NOMO-1 (cell line): Measurements from ENCODE around the gene WDCP.
"Not testable (repeated sequence)": the region's sequence is repeated elsewhere in the genome, so short reads cannot be mapped to it uniquely, and the experiment has no call there.

ENCODE experiments used
- DNase-seq, 2 experiments: peaks; one replicate each; lab custom pipeline; 2025; ENCODE audit not compliant: unreplicated experiment in 2 of 2; lab: John Stamatoyannopoulos, UW

WDCP gene

GRCh38 chr2:24022975-24023575, 24.1 kb downstream of the WDCP start:
- DNase-seq: no peak

DNA sequence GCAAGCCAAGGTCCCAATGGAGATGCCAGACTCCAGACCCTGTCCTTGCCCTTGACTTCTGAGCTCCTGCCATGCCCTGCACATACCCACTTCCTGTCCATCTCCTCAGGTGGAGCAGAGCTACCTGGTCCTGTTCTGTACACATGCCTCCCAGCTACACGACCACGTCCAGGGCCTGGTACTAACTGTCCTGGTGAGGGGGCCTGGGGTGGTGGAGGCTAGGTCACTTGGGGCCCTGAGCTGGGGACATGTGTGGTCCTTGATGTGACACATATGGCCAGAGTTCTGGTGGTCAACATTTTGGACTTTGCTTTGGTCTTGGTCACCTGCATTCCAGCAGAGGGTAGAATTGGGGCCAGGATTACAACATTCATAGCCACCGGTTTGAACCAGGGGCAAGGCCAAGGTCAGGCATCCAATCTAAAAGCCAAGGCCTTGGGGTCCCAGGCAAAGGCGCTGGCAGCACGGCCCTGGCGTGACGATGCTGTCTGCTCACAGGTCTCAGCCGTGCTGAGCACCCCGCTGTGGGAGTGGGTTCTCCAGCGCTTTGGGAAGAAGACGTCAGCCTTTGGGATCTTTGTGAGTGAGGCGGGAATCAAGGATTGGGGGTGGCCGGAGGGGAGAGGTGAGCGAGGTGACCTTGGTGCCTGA, 24.7 kb downstream of the WDCP start:
- no peak for DNase-seq

- DNase-seq: peak; percentile 1 to 5
These were observed 25.8 kb downstream of the WDCP start for GRCh38 chr2:24021122-24021998.

DNA sequence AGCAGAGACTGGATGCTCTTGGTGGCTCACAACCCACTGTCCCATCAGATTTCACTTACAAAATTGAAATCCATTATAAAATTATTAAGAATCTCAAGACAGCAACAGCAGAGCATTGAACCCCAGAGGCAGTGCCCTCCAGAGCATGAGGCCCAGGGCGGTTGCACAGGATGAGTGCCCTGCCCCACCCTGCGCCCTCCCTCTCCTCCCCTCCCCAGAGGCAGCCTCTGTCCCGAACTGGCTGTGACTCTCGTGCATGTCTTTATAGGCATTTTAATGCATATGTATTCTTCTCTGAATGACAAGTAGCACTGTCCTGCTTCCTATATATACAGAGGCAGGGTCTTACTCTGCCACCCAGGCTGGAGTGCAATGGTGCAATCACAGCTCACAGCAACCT, 26.9 kb downstream of the WDCP start:
- no peak for DNase-seq

DNA sequence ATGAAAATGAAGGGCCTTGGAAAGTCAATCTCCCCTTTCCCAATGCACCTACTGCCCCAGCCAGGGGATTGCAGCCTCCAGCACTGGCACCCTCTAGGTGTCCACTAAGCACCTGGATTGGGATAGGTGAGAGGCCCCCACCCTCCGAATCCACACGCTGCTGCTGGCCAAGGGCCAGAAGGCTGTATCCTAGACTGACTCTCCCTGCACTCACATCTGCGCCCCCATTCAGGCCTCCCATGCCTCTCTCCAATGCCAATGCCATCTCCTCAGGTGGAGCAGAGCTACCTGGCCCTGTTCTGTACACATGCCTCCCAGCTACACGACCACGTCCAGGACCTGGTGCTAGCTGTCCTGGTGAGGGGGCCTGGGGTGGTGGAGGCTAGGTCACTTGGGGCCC, 27.5 kb downstream of the WDCP start:
- DNase-seq: no peak

GRCh38 chr2:24018241-24018640, 28.9 kb downstream of the WDCP start:
- DNase-seq: no peak

DNA sequence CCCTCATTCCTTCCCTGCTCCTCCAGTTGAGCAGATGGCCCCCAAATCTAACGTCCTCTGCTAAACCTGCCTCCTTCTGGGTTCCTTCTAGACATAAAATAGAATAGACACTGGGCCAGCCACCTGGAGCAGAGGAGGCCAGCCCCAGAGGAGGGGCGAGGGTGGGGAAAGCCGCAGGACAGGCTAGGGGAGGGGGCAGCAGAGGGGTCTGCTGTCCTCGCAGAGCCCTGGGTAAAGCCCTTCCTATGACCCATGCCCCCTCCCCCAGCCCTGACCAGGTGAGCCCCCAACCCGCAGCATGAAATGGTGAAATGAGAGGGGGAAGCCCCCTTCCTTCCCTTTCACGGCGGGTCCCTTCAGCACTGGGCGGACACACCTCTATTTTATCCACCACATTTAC, 29.5 kb downstream of the WDCP start:
- DNase-seq: no peak

GRCh38 chr2:24016853-24017703, 30.1 kb downstream of the WDCP start:
- DNase-seq: no peak

- no peak for DNase-seq
These were observed 30.8 kb downstream of the WDCP start for GRCh38 chr2:24016376-24016761.

- DNase-seq: no peak
These were observed 31.4 kb downstream of the WDCP start for GRCh38 chr2:24015562-24016375.

DNA sequence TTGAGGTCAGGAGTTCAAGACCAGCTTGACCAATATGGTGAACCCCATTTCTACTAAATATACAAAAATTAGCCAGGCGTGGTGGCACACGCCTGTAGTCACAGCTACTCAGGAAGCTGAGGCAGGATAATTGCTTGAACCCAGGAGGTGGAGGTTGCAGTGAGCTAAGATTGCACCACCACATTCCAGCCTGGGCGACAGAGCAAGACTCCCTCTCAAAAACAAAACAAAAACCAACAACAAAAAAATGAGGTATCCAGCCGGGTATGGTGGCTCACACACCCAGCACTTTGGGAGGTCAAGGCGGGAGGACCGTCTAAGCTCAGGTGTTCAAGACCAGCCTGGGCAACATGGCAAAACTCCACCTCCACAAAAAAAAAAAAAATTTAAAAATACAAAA, 32.3 kb downstream of the WDCP start:
- DNase-seq: not testable (repeated sequence)

DNA sequence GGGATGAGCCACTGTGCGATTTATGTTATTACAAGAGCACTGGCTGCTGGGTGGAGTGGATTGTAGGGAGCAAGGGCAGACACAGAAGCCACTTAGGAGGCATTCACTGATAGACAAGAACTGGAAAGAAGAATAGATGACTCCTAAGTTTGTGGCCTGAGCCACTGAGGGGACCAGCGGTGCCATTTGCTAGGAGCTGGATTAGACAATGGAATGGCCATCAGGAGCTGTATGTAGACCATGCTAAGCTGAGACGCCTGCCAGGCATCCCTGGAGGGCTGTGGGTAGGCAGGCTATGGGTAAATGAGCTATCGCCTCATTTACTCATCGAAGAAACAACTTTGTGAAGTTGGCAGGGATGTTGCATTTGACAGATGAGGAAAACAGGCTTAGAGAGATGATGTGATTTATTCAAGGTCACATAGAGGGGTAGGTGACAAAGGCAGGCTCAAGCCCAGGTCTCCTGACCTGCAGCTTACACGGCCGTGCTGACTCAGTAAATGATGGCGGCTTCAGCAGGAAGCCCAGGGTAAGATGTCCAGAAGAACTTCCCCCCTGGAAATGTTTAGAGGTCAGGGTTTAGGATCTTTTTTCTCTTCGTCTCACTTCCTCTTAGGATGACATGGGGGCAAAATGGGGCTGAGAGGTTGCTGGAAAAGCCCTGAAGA, 34.5 kb downstream of the WDCP start:
- no peak for DNase-seq

DNA sequence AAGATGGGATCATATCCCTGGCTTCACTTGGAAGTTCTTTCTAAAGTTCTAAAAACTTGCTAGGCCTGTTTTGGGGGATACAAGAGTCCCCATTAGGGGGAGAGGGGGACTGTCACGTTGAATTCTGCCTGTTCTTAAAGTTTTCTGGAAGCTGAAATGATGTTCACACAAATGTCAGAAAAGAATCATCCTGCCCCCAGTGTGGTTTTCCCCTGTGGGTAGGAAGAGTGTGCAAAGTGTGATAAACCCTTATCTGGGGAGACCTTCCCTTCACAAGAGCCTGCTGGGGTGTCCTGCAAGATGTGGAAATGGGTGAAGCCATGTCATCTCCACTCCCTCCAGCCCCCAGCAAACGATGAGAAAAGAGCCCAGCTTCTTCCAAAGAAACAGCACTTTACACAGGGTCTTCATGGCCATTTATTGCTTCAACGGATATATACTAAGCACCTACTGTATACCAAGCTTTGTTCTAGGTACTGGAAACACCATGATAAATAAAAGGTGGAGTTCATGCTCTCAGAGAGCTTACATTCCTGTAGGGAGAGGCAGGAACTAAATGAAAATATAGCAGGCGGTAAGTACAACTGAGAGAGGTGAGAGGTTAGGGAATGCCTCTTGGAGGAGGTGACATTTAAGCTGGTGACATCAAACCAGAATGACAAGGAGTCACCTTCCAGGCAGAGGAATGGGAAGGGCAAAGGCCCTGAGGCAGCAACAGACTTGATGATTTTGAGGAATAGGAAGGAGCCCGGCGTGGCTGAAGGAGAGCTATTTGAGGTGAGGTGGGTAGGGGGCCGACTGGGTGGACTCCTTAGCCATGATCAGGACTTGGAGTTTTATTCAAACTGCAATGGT, 35.7 kb downstream of the WDCP start:
- no peak for DNase-seq

DNA sequence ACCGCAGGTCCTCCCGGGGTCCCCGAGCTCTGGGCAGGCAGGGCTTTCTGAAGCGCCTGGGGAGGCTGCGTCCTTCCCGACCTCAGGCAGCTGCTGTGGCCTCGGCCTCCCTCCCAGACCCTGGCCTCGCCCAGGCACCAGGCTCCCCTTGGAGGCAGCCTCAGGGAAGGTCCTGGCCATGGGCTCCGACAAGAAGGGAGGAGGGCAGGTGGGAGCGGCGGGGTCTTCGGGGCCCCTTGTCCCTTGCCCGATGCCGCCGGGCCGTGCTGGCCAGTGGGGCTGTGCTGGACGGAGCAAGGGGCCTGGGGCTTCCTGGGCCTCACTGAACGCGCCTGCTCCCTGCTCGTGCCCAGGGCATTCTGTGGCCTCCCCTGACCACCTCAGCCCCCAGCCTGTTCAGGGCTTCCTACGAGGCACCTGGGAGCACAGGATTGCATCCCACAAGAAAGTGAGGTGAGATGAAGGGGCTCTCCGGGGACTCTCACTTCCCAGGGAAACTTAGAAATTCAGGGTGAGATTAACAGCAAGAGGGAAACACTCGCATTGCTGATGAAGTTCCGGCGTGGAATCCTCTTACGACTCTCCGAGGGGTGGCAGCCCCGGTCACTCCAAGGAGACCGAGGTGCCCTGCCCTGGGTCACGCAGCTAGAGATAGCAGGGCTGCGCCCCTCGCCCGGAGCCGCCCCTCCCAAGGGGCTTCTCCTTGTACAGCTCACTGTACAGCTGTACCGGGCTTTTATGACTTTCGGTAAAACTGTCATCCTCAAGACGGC, 36.5 kb downstream of the WDCP start:
- DNase-seq: no peak

DNA sequence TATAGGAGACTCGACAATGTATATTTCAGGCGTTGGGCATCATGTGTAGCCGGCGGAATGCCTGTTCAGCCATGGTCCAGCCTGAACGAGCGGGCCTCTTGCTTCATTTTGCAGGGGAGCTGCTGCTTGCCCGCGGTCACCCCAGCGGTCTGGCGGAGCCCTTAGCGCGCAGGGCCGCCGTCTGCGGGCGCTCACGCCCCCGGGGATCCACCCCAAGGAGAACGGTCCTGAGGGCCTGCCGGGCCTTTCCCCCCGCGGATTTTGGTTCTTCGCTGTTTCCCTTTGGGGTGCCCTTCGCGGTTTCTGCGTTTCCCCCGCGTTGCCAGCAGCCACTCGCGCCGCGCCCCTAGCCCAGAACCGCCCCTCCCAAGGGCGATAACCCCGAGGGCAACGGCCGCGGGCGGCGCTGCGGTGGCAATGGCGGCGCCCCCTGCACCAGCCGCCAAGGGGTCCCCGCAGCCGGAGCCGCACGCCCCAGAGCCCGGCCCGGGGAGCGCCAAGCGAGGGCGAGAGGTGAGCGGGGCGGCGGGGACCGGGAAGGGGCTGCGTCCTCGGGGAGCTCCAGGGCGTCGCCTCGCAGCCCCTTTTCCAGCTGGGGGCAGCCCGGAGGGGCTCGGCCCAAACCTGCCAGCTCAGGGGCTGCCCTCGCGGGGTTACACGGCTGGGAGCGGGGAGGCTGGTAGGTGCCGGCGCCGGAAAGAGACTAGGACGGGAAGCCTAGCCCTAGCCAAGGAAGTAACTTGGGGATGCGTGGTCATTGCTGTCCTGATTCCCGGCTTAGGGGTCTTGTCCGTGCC, 37.3 kb downstream of the WDCP start, which contains the start of gene MFSD2B:
Gene MFSD2B (plus strand): TSS at position 406 of the 797 bp plus-strand sequence. CDS start 12 bp downstream, at position 418.
- peak in 1 of 2 experiments; percentile 13 for DNase-seq

- no peak for DNase-seq
These were observed 37.9 kb downstream of the WDCP start for GRCh38 chr2:24009367-24009679.
